OCI-LY7 (cell line): ENCODE results near the gene TPRG1L.

ENCODE experiments used
- CTCF ChIP-seq: fragments of 200-600 bp; sonication (generic); conservative IDR thresholded peaks from 2 replicates; pipeline ENCODE4 v1.5.1; 2014; ENCODE audit warnings: mild to moderate bottlenecking, antibody characterized with exemption, low read length, moderate library complexity, mixed read lengths
- EZH2phosphoT487 ChIP-seq: fragments of 200-600 bp; sonication (generic); IDR thresholded peaks from 2 replicates; pipeline ENCODE4 v1.6.1; 2018; ENCODE audit warnings: low read depth, borderline replicate concordance, mild to moderate bottlenecking, mixed run types, antibody characterized with exemption, low read length, moderate library complexity, mixed read lengths

GRCh38 chr1:3653286-3653618 is 28.4 kb downstream of the TPRG1L start:
- TF ChIP-seq CTCF (no peak), EZH2phosphoT487 (no peak)
